Stomach smooth muscle (tissue), 2 donors: ENCODE results near the gene VPS13A.

ENCODE experiments used
- H3K27ac ChIP-seq: one replicate; pipeline ENCODE4 v1.7.0; 2013; ENCODE audit warnings: mild to moderate bottlenecking, low read length, inconsistent platforms
- H3K27me3 ChIP-seq, 2 donors: one replicate each; pipeline ENCODE4 v1.7.0; 2013; ENCODE audit warnings: low read length in 2 of 2; ENCODE audit not compliant: insufficient read depth in 2 of 2, control insufficient read depth in 1 of 2
- H3K36me3 ChIP-seq, 2 donors: one replicate each; pipeline ENCODE4 v1.7.0; 2013; ENCODE audit warnings: low read length in 2 of 2; ENCODE audit not compliant: control insufficient read depth in 2 of 2, insufficient read depth in 2 of 2
- H3K4me1 ChIP-seq: one replicate; pipeline ENCODE4 v1.7.0; 2013; ENCODE audit warnings: low read length; ENCODE audit not compliant: control insufficient read depth, insufficient read depth
- H3K4me3 ChIP-seq, 2 donors: one replicate each; pipeline ENCODE4 v1.7.0; 2013; ENCODE audit warnings: low read length in 2 of 2
- H3K9ac ChIP-seq, 2 donors: one replicate each; pipeline ENCODE4 v1.7.0; 2013; ENCODE audit warnings: low read length in 2 of 2, mild to moderate bottlenecking in 1 of 2
- H3K9me3 ChIP-seq, 2 donors: one replicate each; pipeline ENCODE4 v1.7.0; 2013; ENCODE audit warnings: low read length in 2 of 2; ENCODE audit not compliant: control insufficient read depth in 2 of 2
- donor health status: healthy.
- donor health status: Pancreatic carcinoma.

The VPS13A gene

GRCh38 chr9:77421506-77422265 lies 244.4 kb downstream of the VPS13A start:
- H3K4me3 ChIP-seq, result no peak overlapping the region

DNA sequence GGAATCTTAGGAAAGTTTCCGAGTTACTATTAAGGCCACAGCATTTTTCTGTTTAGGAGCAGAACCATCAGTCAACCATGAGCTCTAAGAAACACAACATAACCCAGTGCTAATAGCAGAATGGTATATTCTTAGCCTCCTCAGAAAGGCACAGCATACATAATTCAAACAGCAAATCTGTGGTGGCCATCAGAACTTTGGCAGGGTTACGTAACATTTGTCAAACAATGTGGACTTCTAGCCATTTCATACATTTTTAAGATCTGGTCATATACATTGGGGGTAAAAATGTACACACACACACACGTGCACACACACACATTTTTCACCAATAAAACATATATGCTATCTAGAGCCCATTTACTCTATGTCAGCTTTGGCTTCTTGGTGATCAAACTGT lies 245.6 kb downstream of the VPS13A start:
- Histone ChIP-seq H3K9ac (no peak overlapping the region), H3K9me3 (no peaks in the 10 kb centered on the region), H3K4me1 (peaks cover 4% of the 10 kb centered on the region), H3K27ac (no peak overlapping the region), H3K36me3 (peaks cover 0 to 2% of the 10 kb centered on the region in 2 donors), H3K4me3 (no peak overlapping the region), H3K27me3 (no peaks in the 10 kb centered on the region)

More at GRCh38 chr9:77421506-77422265, 244.4 kb downstream of the VPS13A start:
- H3K36me3 ChIP-seq, result peaks cover 0 to 2% of the 10 kb centered on the region in 2 donors
- no peaks in the 10 kb centered on the region for H3K9me3 ChIP-seq
- H3K27me3 ChIP-seq, result no peaks in the 10 kb centered on the region
- no peak overlapping the region for H3K27ac ChIP-seq
- H3K9ac ChIP-seq, result no peak overlapping the region
- no peaks in the 10 kb centered on the region for H3K4me1 ChIP-seq

GRCh38 chr9:77423841-77424240 lies 246.5 kb downstream of the VPS13A start:
- Histone ChIP-seq H3K27ac (no peak overlapping the region), H3K9me3 (no peaks in the 10 kb centered on the region), H3K9ac (no peak overlapping the region), H3K4me1 (peaks cover 4% of the 10 kb centered on the region), H3K4me3 (no peak overlapping the region), H3K36me3 (peaks cover 0 to 2% of the 10 kb centered on the region in 2 donors), H3K27me3 (no peaks in the 10 kb centered on the region)

GRCh38 chr9:77424993-77425392 lies 247.7 kb downstream of the VPS13A start:
- no peaks in the 10 kb centered on the region for H3K9me3 ChIP-seq
- H3K36me3 ChIP-seq, result peaks cover 0 to 2% of the 10 kb centered on the region in 2 donors
- H3K4me1 ChIP-seq, result peaks cover 4% of the 10 kb centered on the region
- H3K27me3 ChIP-seq, result no peaks in the 10 kb centered on the region
- no peak overlapping the region for H3K27ac ChIP-seq
- no peak overlapping the region for H3K9ac ChIP-seq
- H3K4me3 ChIP-seq, result no peak overlapping the region

DNA sequence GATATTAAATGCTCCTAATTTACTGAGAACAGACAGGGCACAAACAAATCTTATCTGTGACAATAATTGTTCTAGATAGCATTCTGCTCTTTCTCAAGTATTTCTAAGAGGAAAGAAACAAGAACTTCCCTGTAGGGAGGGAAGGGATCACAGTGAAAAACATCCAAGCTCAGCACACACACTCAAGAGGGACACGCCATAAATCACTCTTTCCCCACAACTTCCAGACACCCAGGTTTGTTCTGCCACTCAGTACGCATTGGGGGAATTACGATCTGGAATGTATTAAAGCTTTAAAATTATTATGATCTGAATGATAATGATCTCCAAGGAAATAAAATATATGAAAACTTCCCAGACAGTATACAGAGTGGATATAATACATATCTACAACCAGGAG lies 249.4 kb downstream of the VPS13A start:
- Histone ChIP-seq H3K27me3 (no peaks in the 10 kb centered on the region), H3K36me3 (peaks cover 0 to 2% of the 10 kb centered on the region in 2 donors), H3K9me3 (no peaks in the 10 kb centered on the region), H3K9ac (no peak overlapping the region), H3K4me1 (peaks cover 4% of the 10 kb centered on the region), H3K4me3 (no peak overlapping the region), H3K27ac (no peak overlapping the region)

- Histone ChIP-seq H3K4me3 (no peak overlapping the region), H3K36me3 (peaks cover 0 to 2% of the 10 kb centered on the region in 2 donors), H3K9ac (no peak overlapping the region), H3K27me3 (no peaks in the 10 kb centered on the region), H3K9me3 (no peaks in the 10 kb centered on the region), H3K27ac (no peak overlapping the region), H3K4me1 (peaks cover 4% of the 10 kb centered on the region)
These were observed 250.1 kb downstream of the VPS13A start for GRCh38 chr9:77427256-77427927.

- H3K9me3 ChIP-seq, result no peaks in the 10 kb centered on the region
- peaks cover 0 to 2% of the 10 kb centered on the region in 2 donors for H3K36me3 ChIP-seq
- no peak overlapping the region for H3K9ac ChIP-seq
- no peak overlapping the region for H3K27ac ChIP-seq
- H3K4me3 ChIP-seq, result no peak overlapping the region
- H3K4me1 ChIP-seq, result peaks cover 4% of the 10 kb centered on the region
- no peaks in the 10 kb centered on the region for H3K27me3 ChIP-seq
These were observed 252.6 kb downstream of the VPS13A start for GRCh38 chr9:77429928-77430327.

DNA sequence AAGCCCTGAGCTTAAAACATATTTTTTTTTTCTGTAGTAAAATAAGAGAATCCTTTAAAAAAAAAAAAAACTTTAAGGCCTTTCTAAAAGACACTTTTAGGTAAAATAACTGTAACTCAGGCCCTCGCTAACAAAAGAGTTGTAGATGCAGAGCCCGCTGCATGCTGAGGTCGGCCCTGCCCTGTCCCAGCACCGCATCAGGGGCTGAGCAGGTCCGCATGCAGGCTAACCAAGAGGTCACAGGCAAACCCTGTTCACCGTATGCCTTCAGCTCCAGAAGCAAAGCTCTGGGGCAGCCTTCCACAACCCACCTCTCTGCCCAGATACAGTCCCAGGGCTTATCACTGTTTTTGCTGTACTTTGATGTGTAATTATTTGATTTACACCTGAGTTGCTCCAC lies 254.7 kb downstream of the VPS13A start:
- no peaks in the 10 kb centered on the region for H3K36me3 ChIP-seq
- no peaks in the 10 kb centered on the region for H3K9me3 ChIP-seq
- H3K4me1 ChIP-seq, result peaks cover 8% of the 10 kb centered on the region
- H3K27me3 ChIP-seq, result no peaks in the 10 kb centered on the region
- no peak overlapping the region for H3K9ac ChIP-seq
- no peak overlapping the region for H3K4me3 ChIP-seq
- H3K27ac ChIP-seq, result no peak overlapping the region

- H3K4me1 ChIP-seq, result peaks cover 4% of the 10 kb centered on the region
- H3K27ac ChIP-seq, result no peak overlapping the region
- no peaks in the 10 kb centered on the region for H3K27me3 ChIP-seq
- H3K4me3 ChIP-seq, result no peak overlapping the region
- no peak overlapping the region for H3K9ac ChIP-seq
- H3K36me3 ChIP-seq, result no peaks in the 10 kb centered on the region
- no peaks in the 10 kb centered on the region for H3K9me3 ChIP-seq
These were observed 256.5 kb downstream of the VPS13A start for GRCh38 chr9:77433675-77434445.

- no peak overlapping the region for H3K27ac ChIP-seq
These were observed 257.9 kb downstream of the VPS13A start for GRCh38 chr9:77435277-77435676.

More at GRCh38 chr9:77435277-77435676, 257.9 kb downstream of the VPS13A start:
- no peaks in the 10 kb centered on the region for H3K27me3 ChIP-seq
- no peaks in the 10 kb centered on the region for H3K36me3 ChIP-seq
- H3K9me3 ChIP-seq, result no peaks in the 10 kb centered on the region
- peaks cover 4% of the 10 kb centered on the region for H3K4me1 ChIP-seq
- no peak overlapping the region for H3K9ac ChIP-seq
- H3K4me3 ChIP-seq, result no peak overlapping the region
